SK-N-SH (cell line): ENCODE results near the gene BABAM2.

Experiments used
- CHD2 ChIP-seq: fragments of 150-350 bp; IDR thresholded peaks from 2 replicates; pipeline ENCODE4 v1.6.1; 2018; ENCODE audit warnings: low read length; ENCODE audit not compliant: partially characterized antibody
- EP300 ChIP-seq, 2 experiments: IDR thresholded peaks; 2 replicates each; pipeline versions ENCODE4 v1.4.0 to v1.6.1; 2012; ENCODE audit warnings: borderline replicate concordance in 1 of 2, low read depth in 1 of 2, low read length in 1 of 2
- GABPA ChIP-seq: IDR thresholded peaks from 2 replicates; pipeline ENCODE4 v1.4.0; 2012; ENCODE audit warnings: low read depth, mild to moderate bottlenecking
- NRF1 ChIP-seq: IDR thresholded peaks from 2 replicates; pipeline ENCODE4 v1.6.1; 2012; ENCODE audit warnings: low read depth, mild to moderate bottlenecking, low read length
- POLR2AphosphoS5 ChIP-seq: IDR thresholded peaks from 2 replicates; pipeline ENCODE4 v1.6.1; 2012; ENCODE audit warnings: low read depth, low read length
- RAD21 ChIP-seq: IDR thresholded peaks from 2 replicates; pipeline ENCODE4 v1.6.1; 2012; ENCODE audit warnings: mild to moderate bottlenecking, low read length
- TAF1 ChIP-seq: IDR thresholded peaks from 2 replicates; pipeline ENCODE4 v1.6.1; 2012; ENCODE audit warnings: low read depth, mild to moderate bottlenecking, low read length, moderate library complexity, borderline replicate concordance
- TCF12 ChIP-seq: IDR thresholded peaks from 2 replicates; pipeline ENCODE4 v1.4.0; 2012
- TEAD4 ChIP-seq: IDR thresholded peaks from 2 replicates; pipeline ENCODE4 v1.4.0; 2012; ENCODE audit warnings: mild to moderate bottlenecking, borderline replicate concordance; ENCODE audit not compliant: insufficient read depth
- TF ChIP-seq, protein P1 (sequence below): fragments of 200-600 bp; sonication (generic); IDR thresholded peaks from 2 replicates; pipeline ENCODE4 v1.6.1; 2017; ENCODE audit warnings: antibody characterized with exemption, mild to moderate bottlenecking, moderate library complexity
- TF ChIP-seq, protein P2 (sequence below): fragments of 150-350 bp; IDR thresholded peaks from 2 replicates; pipeline ENCODE4 v1.6.1; 2017; ENCODE audit warnings: antibody characterized with exemption, low read length, low read depth, borderline replicate concordance
- TF ChIP-seq, protein P3 (sequence below): IDR thresholded peaks from 2 replicates; pipeline ENCODE4 v1.6.1; 2012; ENCODE audit warnings: mild to moderate bottlenecking, low read depth, low read length, moderate library complexity

DNA sequence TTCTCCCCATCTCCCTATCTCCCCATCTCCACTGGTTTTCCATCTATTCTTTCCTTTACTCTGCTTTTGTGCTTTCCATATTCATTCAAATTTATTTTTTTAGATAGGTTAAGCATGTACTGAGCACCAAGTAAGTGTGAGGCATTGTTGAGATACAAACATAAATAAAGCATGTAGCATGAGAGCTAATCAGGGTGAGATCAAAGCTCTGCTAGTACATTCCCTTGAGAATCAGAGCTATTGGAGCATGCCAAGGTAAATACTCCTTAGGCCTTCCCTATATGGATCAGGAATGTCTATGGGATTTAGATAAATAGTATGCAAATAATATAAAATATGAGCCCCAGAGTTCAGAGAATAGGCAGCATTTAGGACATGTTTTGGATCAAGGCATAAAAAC lies 25.3 kb downstream of the BABAM2 start:
- TF ChIP-seq RAD21 (no peak), CHD2 (no peak), NRF1 (no peak), GABPA (no peak), TAF1 (no peak), EP300 (IDR thresholded peaks at IDR 0.05; ENCODE audit: borderline replicate concordance in 1 of 2, low read depth in 1 of 2, low read length in 1 of 2) (no peak), POLR2AphosphoS5 (no peak), TCF12 (no peak), TEAD4 (no peak)
- TF ChIP-seq, protein P1, sequence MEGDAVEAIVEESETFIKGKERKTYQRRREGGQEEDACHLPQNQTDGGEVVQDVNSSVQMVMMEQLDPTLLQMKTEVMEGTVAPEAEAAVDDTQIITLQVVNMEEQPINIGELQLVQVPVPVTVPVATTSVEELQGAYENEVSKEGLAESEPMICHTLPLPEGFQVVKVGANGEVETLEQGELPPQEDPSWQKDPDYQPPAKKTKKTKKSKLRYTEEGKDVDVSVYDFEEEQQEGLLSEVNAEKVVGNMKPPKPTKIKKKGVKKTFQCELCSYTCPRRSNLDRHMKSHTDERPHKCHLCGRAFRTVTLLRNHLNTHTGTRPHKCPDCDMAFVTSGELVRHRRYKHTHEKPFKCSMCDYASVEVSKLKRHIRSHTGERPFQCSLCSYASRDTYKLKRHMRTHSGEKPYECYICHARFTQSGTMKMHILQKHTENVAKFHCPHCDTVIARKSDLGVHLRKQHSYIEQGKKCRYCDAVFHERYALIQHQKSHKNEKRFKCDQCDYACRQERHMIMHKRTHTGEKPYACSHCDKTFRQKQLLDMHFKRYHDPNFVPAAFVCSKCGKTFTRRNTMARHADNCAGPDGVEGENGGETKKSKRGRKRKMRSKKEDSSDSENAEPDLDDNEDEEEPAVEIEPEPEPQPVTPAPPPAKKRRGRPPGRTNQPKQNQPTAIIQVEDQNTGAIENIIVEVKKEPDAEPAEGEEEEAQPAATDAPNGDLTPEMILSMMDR: no peak
- TF ChIP-seq, protein P2, sequence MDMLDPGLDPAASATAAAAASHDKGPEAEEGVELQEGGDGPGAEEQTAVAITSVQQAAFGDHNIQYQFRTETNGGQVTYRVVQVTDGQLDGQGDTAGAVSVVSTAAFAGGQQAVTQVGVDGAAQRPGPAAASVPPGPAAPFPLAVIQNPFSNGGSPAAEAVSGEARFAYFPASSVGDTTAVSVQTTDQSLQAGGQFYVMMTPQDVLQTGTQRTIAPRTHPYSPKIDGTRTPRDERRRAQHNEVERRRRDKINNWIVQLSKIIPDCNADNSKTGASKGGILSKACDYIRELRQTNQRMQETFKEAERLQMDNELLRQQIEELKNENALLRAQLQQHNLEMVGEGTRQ: no peak
- TF ChIP-seq, protein P3, sequence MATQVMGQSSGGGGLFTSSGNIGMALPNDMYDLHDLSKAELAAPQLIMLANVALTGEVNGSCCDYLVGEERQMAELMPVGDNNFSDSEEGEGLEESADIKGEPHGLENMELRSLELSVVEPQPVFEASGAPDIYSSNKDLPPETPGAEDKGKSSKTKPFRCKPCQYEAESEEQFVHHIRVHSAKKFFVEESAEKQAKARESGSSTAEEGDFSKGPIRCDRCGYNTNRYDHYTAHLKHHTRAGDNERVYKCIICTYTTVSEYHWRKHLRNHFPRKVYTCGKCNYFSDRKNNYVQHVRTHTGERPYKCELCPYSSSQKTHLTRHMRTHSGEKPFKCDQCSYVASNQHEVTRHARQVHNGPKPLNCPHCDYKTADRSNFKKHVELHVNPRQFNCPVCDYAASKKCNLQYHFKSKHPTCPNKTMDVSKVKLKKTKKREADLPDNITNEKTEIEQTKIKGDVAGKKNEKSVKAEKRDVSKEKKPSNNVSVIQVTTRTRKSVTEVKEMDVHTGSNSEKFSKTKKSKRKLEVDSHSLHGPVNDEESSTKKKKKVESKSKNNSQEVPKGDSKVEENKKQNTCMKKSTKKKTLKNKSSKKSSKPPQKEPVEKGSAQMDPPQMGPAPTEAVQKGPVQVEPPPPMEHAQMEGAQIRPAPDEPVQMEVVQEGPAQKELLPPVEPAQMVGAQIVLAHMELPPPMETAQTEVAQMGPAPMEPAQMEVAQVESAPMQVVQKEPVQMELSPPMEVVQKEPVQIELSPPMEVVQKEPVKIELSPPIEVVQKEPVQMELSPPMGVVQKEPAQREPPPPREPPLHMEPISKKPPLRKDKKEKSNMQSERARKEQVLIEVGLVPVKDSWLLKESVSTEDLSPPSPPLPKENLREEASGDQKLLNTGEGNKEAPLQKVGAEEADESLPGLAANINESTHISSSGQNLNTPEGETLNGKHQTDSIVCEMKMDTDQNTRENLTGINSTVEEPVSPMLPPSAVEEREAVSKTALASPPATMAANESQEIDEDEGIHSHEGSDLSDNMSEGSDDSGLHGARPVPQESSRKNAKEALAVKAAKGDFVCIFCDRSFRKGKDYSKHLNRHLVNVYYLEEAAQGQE: no peak
